GM18502 (cell line): ENCODE data around the gene ROGDI.

Experiments used
- ATAC-seq: cut with Tn5 transposase; IDR thresholded peaks from one replicate; pipeline ENCODE4 v1.9.1; 2021; ENCODE audit warnings: mild to moderate bottlenecking; ENCODE audit not compliant: unreplicated experiment, poor library complexity

Gene ROGDI

GRCh38 chr16:4769306-4769638, 33.2 kb downstream of the ROGDI start:
- no peak for ATAC-seq

- peak; percentile 69 for ATAC-seq
Observed at GRCh38 chr16:4768549-4769305, 33.7 kb downstream of the ROGDI start.

GRCh38 chr16:4767872-4768548, 34.4 kb downstream of the ROGDI start:
- peak; percentile 3 for ATAC-seq

GRCh38 chr16:4766875-4767628, 35.4 kb downstream of the ROGDI start, which contains the start of gene ZNF500:
Gene ZNF500 (minus strand): TSS chr16:4767162. CDS start chr16:4765978, 1,184 bp downstream.
- ATAC-seq: peak; percentile 87

GRCh38 chr16:4765511-4766474, 36.6 kb downstream of the ROGDI start:
- ATAC-seq: no peak

GRCh38 chr16:4763791-4764190, 38.6 kb downstream of the ROGDI start:
- ATAC-seq: no peak

- ATAC-seq: no peak
Observed at GRCh38 chr16:4762205-4762604, 40.2 kb downstream of the ROGDI start.

- ATAC-seq: no peak
Observed at GRCh38 chr16:4760221-4760910, 42.1 kb downstream of the ROGDI start.

- no peak for ATAC-seq
Observed at GRCh38 chr16:4755687-4756086, 46.7 kb downstream of the ROGDI start.

- ATAC-seq: no peak
Observed at GRCh38 chr16:4754865-4755264, 47.6 kb downstream of the ROGDI start.

- ATAC-seq: no peak
Observed at GRCh38 chr16:4753227-4753626, 49.2 kb downstream of the ROGDI start.

- ATAC-seq: no peak
Observed at GRCh38 chr16:4752351-4753100, 49.9 kb downstream of the ROGDI start.

GRCh38 chr16:4750896-4751295, 51.5 kb downstream of the ROGDI start:
- ATAC-seq: no peak

GRCh38 chr16:4749700-4750257, 52.7 kb downstream of the ROGDI start:
- no peak for ATAC-seq

- no peak for ATAC-seq
Observed at GRCh38 chr16:4748682-4749411, 53.6 kb downstream of the ROGDI start.

- ATAC-seq: no peak
Observed at GRCh38 chr16:4747906-4748681, 54.3 kb downstream of the ROGDI start.

- ATAC-seq: no peak
Observed at GRCh38 chr16:4746991-4747574, 55.4 kb downstream of the ROGDI start.
